Measurements from ENCODE around the gene PPIE. TPM values are rescaled to one million over a fixed set of nuclear protein-coding genes. Genes with fewer than 3 reads are reported as not detected.
A peak's percentile ranks its signal among the peaks of the same experiment; 100 is the strongest.
"Not testable (repeated sequence)": the region's sequence is repeated elsewhere in the genome, so short reads cannot be mapped to it uniquely, and the experiment has no call there.

Gene PPIE
- total RNA-seq, 2 experiments from 2014 or later: 70.8 to 73.5 TPM

DNA sequence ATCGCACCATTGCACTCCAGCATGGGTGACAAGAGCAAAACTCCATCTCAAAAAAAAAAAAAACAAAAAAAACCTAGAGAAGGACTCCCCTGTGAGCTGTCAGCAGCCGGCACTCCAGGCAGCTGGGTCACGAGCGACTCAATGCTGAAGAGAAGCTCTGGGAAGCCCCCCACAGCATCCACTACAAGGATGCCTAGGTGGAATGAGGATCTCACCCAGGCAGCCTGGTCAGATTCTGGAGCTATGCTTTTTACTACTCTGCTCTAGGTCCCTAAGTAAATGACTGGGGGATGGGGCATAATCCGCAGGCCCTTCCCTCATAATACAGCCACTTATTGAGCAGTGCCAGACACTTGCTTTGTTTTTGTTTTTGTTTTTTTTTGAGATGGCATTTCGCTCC lies 43.4 kb downstream of the PPIE start:
- H3K27me3 Mint-ChIP-seq: peaks cover 11% of the 10 kb centered on the region

DNA sequence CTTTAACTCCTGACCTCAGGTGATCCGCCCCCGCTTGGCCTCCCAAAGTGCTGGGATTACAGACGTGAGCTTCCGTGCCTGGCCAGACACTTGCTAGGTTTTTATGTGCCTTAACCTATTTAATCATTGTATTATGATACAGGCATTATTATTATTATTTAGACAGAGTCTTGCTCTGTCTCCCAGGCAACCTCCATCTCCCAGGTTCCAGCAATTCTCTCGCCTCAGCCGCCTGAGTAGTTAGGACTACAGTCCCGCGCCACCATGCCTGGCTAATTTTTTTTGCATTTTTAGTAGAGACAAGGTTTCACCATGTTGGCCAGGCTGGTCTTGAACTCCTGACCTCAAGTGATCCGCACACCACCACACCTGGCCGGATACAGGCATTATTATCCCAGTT lies 44.0 kb downstream of the PPIE start:
- H3K27ac Mint-ChIP-seq; H3K9me3 Mint-ChIP-seq; H3K36me3 Mint-ChIP-seq; ATAC-seq (ENCODE audit: low read depth); H3K4me1 Mint-ChIP-seq; DNase-seq; POLR2A ChIA-PET; H3K4me3 Mint-ChIP-seq: not testable (repeated sequence)
- peaks cover 17% of the 10 kb centered on the region for H3K27me3 Mint-ChIP-seq

More for the DNA sequence above, 43.4 kb downstream of the PPIE start:
- no peaks in the 10 kb centered on the region for H3K36me3 Mint-ChIP-seq
- H3K4me1 Mint-ChIP-seq: no peaks in the 10 kb centered on the region
- no peak overlapping the region for H3K4me3 Mint-ChIP-seq
- no peaks in the 10 kb centered on the region for H3K9me3 Mint-ChIP-seq
- ATAC-seq (ENCODE audit: low read depth) (no peak), DNase-seq (no peak)
- H3K27ac Mint-ChIP-seq: no peak overlapping the region
- POLR2A ChIA-PET: interaction anchor here (1.1 kb wide), 1 partner anchor 43 kb away, joined by 3 read pairs; the partner anchor contains the start of gene PPIE

DNA sequence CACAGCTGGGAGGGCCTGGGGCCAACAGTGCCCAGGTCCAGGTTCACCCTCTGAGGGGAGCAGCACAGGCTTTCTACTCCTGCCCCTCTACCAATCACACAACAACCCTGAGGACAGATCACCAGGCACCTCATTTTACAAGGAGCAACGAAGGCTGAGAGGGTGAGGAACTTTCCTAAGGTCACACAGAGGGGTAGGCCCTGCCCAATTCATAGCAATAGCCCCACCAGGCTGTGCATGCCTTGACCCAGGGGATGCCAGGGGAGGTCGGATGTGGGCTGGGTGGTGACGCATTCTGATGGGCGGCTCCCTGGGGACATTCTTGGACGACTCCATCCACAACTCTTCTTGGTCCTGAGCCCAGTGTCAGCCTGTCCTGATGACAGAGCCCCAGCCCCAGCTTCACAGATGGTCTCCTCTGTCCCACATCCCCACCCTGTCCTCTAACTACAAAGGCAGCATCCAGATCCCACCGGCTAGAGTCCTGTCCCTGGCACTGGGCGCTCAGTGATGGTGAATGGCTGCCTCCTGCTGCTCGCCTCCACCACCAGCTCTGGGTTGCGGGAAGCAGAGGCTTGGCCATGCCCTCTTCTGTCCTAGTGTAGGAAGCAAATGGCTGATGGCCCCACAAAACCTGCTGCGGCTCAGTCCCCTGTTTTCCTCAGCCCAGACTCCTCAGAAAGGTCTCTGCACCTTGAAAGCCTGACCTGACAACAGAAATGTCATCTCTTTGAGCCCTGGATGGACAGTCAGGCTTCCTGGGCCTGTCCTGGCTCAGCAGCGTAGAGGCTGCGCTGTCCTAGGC lies 47.8 kb downstream of the PPIE start:
- H3K36me3 Mint-ChIP-seq; ATAC-seq (ENCODE audit: low read depth); H3K27ac Mint-ChIP-seq; H3K4me1 Mint-ChIP-seq; H3K4me3 Mint-ChIP-seq; POLR2A ChIA-PET; DNase-seq; H3K9me3 Mint-ChIP-seq: not testable (repeated sequence)
- H3K27me3 Mint-ChIP-seq: peaks cover 33% of the 10 kb centered on the region

DNA sequence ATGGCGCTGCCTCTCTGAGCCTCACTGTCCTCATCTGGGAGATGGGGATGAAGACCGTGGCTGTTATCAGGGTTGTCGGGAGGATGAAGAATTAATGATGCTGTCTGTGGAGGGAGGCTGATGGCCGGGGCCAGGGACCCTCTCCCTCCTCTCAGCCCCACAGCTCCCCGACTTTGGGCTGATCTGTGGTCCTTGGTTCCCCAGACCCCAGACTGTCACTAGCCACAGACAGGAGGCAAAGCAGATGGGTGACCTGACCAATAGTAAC lies 48.4 kb downstream of the PPIE start:
- Mint-ChIP-seq H3K4me3 (peak overlapping the region; percentile 25), H3K27me3 (peaks cover 33% of the 10 kb centered on the region)
- H3K27ac Mint-ChIP-seq; POLR2A ChIA-PET; H3K36me3 Mint-ChIP-seq; H3K9me3 Mint-ChIP-seq; ATAC-seq (ENCODE audit: low read depth); H3K4me1 Mint-ChIP-seq; DNase-seq: not testable (repeated sequence)

DNA sequence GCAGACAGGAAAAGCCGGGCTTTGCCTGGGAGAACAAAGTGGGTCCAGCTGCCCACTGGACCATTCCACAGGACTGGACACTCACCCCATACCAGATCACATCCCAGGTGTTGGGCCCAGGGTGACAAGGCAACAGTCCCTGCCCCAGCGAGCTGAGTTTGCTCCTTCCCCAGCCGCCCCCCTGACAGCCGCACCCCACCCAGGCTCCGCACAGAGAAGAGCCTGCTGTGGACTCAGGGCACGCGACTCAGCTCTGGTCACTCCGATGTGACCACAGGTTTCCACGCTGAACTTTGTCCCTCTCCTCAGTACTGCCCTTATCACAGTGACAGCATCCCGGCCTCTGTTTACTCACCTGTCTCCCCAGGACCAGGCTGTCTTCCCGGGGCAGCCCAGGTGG lies 48.8 kb downstream of the PPIE start:
- ATAC-seq (ENCODE audit: low read depth): no peak
- H3K9me3 Mint-ChIP-seq: no peaks in the 10 kb centered on the region
- DNase-seq: no peak
- peaks cover 5% of the 10 kb centered on the region for H3K4me1 Mint-ChIP-seq
- peak overlapping the region; percentile 25 for H3K4me3 Mint-ChIP-seq
- H3K27me3 Mint-ChIP-seq: peaks cover 37% of the 10 kb centered on the region
- POLR2A ChIA-PET: no interaction called here
- no peak overlapping the region for H3K27ac Mint-ChIP-seq
- no peaks in the 10 kb centered on the region for H3K36me3 Mint-ChIP-seq

DNA sequence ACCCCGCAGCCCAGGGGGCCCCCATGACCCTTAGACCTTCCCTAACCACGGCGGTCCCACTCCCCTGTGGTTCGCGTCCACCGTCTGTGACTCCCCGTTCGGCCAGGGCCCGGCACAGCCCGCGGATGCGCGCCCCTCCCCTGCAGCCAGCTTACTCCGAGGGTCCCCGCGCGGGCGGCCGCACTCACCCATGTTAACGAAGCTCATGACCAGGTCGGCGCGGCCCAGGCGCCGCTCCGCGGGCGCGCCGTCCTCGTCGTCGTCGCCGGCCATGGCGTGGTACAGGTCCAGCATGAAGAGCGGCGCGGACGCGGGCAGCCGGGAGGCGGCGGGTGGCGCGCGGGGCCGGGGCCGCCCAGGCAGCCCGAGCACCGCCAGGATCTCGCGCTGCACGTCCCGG lies 49.3 kb downstream of the PPIE start:
- H3K4me1 Mint-ChIP-seq; ATAC-seq (ENCODE audit: low read depth); H3K9me3 Mint-ChIP-seq; DNase-seq; H3K27ac Mint-ChIP-seq; POLR2A ChIA-PET; H3K36me3 Mint-ChIP-seq; H3K4me3 Mint-ChIP-seq: not testable (repeated sequence)
- peaks cover 38% of the 10 kb centered on the region for H3K27me3 Mint-ChIP-seq

DNA sequence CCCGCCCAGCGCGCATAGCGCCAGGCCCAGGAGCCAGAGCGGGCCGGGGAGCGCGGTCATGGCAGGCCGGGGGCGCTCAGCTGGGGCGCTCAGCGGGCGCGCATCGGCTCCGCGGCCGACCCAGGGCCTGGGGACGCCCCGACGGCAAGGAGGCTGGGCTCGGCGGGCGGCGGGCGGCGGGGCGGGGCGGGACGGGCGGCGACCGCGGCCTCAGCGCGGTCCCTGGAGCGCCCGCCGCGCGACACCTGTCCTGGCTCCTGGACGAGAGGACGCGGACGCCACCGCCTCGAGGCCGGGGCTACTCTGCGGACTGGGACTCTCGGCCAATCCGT lies 49.7 kb downstream of the PPIE start:
- Mint-ChIP-seq H3K9me3 (no peaks in the 10 kb centered on the region), H3K36me3 (no peaks in the 10 kb centered on the region), H3K4me3 (no peak overlapping the region), H3K27me3 (peaks cover 43% of the 10 kb centered on the region), H3K4me1 (peaks cover 9% of the 10 kb centered on the region), H3K27ac (no peak overlapping the region)
- ATAC-seq (ENCODE audit: low read depth) (no peak), DNase-seq (no peak)
- POLR2A ChIA-PET: interaction anchor here (1.0 kb wide), 1 partner anchor 11 kb away, joined by 4 read pairs; no protein-coding TSS in a partner anchor

DNA sequence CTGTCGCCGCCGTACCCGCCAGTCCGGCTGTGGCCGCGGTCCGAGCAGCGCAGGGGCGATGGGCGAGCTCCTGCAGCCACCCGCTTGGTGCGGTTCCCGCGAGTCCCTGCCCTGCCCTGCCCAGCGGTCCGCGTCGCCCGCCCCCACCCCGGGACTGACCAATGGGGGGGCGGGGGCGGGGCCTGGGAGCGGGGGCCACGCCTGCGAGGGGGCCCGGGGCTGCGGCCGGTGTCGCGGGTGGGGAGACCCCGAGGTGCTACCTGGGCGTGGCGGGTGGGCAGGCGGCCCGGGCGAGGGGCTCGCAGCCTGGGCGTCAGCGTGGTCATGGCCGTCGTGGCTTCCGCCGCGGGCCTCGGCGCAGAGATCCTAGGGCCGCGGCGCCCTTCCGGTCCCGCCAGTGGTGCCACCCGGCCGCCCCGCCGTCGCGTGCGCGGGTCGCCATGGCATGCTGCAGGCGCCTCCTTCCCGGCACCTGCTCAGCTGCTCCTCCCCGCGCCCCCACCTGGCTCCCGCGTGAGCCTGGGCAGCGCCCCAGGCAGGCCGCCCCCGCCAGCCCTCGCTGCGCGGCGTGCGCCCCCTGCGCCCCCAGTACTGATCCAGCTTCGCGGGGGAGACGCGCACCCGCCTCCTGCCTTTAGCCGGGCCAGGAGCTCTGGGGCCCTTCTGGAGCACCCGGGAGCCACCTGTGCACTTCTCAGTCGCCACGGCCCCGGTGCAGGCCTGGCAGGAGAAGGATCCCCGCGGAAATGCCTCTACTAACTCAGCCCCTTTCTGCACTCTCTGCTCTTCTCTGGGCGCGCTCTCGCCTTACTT lies 50.3 kb downstream of the PPIE start, which contains the start of gene BMP8B:
TSS of gene BMP8B (minus strand) at position 108 of the 813 bp plus-strand sequence. CDS start 380 bp downstream, outside the sequence.
- Mint-ChIP-seq H3K27ac (peak within 1 kb of the TSS; percentile 57), H3K4me1 (peaks cover 9% of the 10 kb centered on the region), H3K9me3 (no peaks in the 10 kb centered on the region), H3K36me3 (no peaks in the 10 kb centered on the region), H3K27me3 (peaks cover 43% of the 10 kb centered on the region), H3K4me3 (peak within 1 kb of the TSS; percentile 75)
- peak; percentile 73 for ATAC-seq (ENCODE audit: low read depth)
- POLR2A ChIA-PET: interaction anchor here (1.0 kb wide), 1 partner anchor 10 kb away, joined by 4 read pairs; no protein-coding TSS in a partner anchor
- DNase-seq: peak; percentile 69

DNA sequence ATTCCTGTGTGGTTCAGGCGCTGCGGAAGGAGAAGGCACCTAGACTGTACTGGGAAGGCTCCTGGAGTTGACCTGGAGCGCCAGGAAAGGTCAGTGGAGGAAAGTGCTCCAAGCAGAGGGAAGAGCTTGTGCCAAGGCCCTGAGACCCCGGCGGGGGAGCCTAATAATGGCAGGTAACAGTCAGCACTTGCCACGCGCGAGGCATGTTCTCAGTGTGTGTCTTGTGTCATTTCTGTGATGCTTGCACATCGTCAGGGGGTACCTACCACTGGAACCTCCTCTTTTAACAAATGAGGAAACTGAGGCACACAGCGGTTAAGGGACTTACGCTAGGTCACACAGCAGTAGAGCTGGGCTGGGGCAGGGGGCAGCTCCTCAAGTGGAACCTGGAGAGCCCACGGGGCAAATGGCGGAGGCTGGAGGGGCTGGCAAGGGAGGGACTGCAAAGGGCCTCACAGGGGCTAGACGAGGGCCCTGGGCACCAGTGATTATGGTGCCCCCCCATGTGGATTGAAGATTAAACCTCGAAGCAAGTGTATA lies 51.0 kb downstream of the PPIE start:
- no peaks in the 10 kb centered on the region for H3K36me3 Mint-ChIP-seq
- H3K4me1 Mint-ChIP-seq: peaks cover 9% of the 10 kb centered on the region
- no peak for ATAC-seq (ENCODE audit: low read depth)
- peak overlapping the region; percentile 57 for H3K27ac Mint-ChIP-seq
- peaks cover 46% of the 10 kb centered on the region for H3K27me3 Mint-ChIP-seq
- DNase-seq: no peak
- H3K9me3 Mint-ChIP-seq: no peaks in the 10 kb centered on the region
- POLR2A ChIA-PET: interaction anchor here (1.0 kb wide), 1 partner anchor 10 kb away, joined by 4 read pairs; no protein-coding TSS in a partner anchor
- peak overlapping the region; percentile 75 for H3K4me3 Mint-ChIP-seq

DNA sequence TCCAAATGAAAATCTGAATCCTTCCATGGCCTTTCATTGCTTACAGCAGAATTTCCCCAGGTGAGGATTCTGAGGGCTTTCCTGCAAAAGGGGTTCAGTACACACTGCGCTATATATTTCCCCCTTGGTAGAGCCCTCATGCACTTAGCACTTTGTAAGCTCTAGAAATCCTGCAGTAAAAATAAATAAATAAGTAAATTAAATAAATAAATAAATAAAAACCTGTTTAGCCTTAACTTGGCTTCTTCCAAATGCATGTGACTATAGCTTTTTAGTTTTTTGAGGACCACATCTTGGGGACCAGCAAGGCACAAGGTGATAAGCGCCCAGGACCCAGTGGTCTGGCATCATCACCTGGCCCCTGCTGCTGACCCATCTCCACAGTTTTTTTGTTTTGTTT lies 53.2 kb downstream of the PPIE start:
- H3K36me3 Mint-ChIP-seq: no peaks in the 10 kb centered on the region
- POLR2A ChIA-PET: no interaction called here
- H3K4me1 Mint-ChIP-seq: peaks cover 9% of the 10 kb centered on the region
- no peak overlapping the region for H3K27ac Mint-ChIP-seq
- peaks cover 42% of the 10 kb centered on the region for H3K27me3 Mint-ChIP-seq
- no peak overlapping the region for H3K4me3 Mint-ChIP-seq
- no peaks in the 10 kb centered on the region for H3K9me3 Mint-ChIP-seq
- DNase-seq: no peak
- ATAC-seq (ENCODE audit: low read depth): no peak

DNA sequence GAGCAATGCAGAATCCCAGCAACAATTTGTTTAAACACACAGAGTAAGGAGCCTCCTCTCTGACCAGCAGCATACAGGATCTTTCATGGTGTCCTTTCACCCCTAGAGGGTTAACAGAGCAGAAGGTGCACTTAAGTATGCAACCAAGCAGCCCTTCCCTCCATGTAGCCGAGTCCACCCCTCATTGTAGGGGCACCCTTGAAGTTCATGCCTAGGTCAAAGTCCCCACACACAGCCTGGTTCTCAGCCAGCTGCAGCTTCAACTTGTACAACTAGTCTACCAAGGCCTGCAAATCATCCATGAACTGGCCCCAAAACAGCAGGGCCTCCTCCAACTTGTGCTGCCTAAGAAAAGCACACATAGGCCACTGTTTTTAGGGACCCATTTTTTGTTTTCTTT lies 57.0 kb downstream of the PPIE start:
- POLR2A ChIA-PET: no interaction called here
- Mint-ChIP-seq H3K36me3 (no peaks in the 10 kb centered on the region), H3K9me3 (no peaks in the 10 kb centered on the region), H3K4me1 (peaks cover 15% of the 10 kb centered on the region), H3K27ac (no peak overlapping the region), H3K4me3 (no peak overlapping the region), H3K27me3 (peaks cover 24% of the 10 kb centered on the region)
- ATAC-seq (ENCODE audit: low read depth) (no peak), DNase-seq (no peak)

DNA sequence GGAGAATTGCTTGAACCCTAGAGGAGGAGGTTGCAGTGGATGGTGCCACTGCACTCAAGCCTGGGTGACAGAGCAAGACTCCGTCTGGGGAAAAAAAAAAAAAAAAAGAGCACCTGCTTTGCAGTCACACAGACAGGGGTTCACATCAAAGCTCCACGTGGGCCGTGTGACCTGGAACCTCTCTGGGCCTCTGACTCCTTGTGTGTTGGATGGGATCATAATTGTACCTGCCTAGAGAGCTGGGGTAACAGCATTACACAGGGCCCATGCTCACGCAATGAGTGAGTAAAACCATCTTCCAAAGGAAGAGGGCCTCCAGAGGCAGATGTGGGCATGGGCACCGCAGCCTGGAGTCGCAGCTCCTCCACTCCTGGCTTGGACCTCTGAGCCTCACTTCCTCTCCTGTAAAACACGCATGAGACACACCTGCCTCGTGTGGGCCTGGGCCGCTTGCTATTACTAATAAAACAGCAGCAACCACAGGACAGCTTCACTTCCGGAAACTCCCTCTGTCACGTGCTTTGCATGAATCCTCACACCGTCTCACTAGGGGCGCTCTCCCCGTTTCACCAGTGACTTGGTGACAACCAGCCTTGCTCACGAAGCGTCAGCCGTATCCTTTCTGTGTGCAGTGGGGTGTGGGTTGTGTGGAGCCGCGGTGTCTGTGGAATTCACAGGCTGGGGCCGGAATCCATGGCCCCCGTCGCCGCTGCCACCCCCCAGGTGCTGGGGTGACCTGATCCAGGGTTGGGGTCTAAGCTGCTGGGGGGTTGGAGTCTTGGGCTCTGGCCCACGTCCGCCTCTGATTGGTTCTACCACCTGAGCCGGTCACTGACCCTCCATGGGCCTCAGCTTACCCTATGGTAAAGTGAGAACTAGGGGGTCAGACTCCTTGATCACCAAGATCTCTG lies 60.4 kb downstream of the PPIE start:
- H3K9me3 Mint-ChIP-seq, H3K27me3 Mint-ChIP-seq, H3K36me3 Mint-ChIP-seq, H3K4me1 Mint-ChIP-seq: not testable (repeated sequence)
- Mint-ChIP-seq H3K4me3 (peak overlapping the region; percentile 54), H3K27ac (peak overlapping the region; percentile 85)
- ATAC-seq (ENCODE audit: low read depth) (peak; percentile 99), DNase-seq (peak; percentile 77)
- POLR2A ChIA-PET: interaction anchor here (0.7 to 2.2 kb wide), 5 partner anchors 10 to 298 kb away, joined by 3 to 17 read pairs (median 5); partner anchors contain the start of genes BMP8B, PPIE and PPT1

Measured in activated naive CD8-positive, alpha-beta T cell treated with anti-CD3 and anti-CD28 coated beads, Interleukin-2, amount 10 ng/mL, durations not matched to agents 7 days and 5 days (primary cell).